Measurements from ENCODE around the gene CDK5RAP2. TPM values are rescaled to one million over a fixed set of nuclear protein-coding genes. Genes with fewer than 3 reads are reported as not detected.

Gene CDK5RAP2
- total RNA-seq, 1 experiment from 2014 or later = 56.4 TPM

GRCh38 chr9:120382453-120382852 lies 197.5 kb downstream of the CDK5RAP2 start:
- no peaks in the 10 kb centered on the region for H3K27me3 ChIP-seq (ENCODE audit: insufficient read depth, low read length)
- Mint-ChIP-seq H3K4me1 (peaks cover 21 to 25% of the 10 kb centered on the region in 2 experiments), H3K4me3 (no peak overlapping the region), H3K9me3 (peaks cover 14 to 15% of the 10 kb centered on the region in 2 experiments), H3K36me3 (ENCODE audit: insufficient read depth in 1 of 3, low read depth in 3 of 3) (peaks cover 7 to 27% (median 13%) of the 10 kb centered on the region in 3 experiments; a peak in 6 of 7 replicates), H3K27ac (no peak overlapping the region), H3K27me3 (ENCODE audit: low read depth) (peaks cover 2% of the 10 kb centered on the region; the same call in 1 of the 2 replicates)
- H3K4me1 ChIP-seq (ENCODE audit: insufficient read depth, low read length) = no peaks in the 10 kb centered on the region
- no peak overlapping the region for H2BK120ac ChIP-seq (ENCODE audit: low read depth, low read length, poor library complexity, severe bottlenecking)
- H4K8ac ChIP-seq (replicated peaks; ENCODE audit: insufficient read length, low read depth, low read length) = no peak overlapping the region
- no peak overlapping the region for H3K23ac ChIP-seq (ENCODE audit: insufficient read length, low read depth, low read length)
- DNase-seq = no peak
- no peak overlapping the region for H3K4me2 ChIP-seq (ENCODE audit: insufficient read depth, insufficient read length, low read length)
- H3K79me1 ChIP-seq (ENCODE audit: insufficient read depth, low read depth, low read length, poor library complexity, severe bottlenecking) = no peaks in the 10 kb centered on the region
- no peak overlapping the region for H2BK12ac ChIP-seq (ENCODE audit: insufficient read length, low read depth, low read length)
- H2BK5ac ChIP-seq (ENCODE audit: insufficient read length, low read length) = no peak overlapping the region
- no peak overlapping the region for H3K4ac ChIP-seq (ENCODE audit: low read depth, low read length)
- H2AFZ ChIP-seq (ENCODE audit: low read length) = no peak overlapping the region
- H3K79me2 ChIP-seq (ENCODE audit: insufficient read depth, low read length) = no peaks in the 10 kb centered on the region
- H3K56ac ChIP-seq (ENCODE audit: insufficient read length, low read depth, low read length) = no peak overlapping the region
- no peaks in the 10 kb centered on the region for H4K20me1 ChIP-seq (ENCODE audit: control insufficient read depth, insufficient read depth, insufficient read length)
- no peak overlapping the region for H3K9ac ChIP-seq (ENCODE audit: extremely low read depth, insufficient read length, low read length)
- no peak overlapping the region for H3K27ac ChIP-seq (ENCODE audit: insufficient read length, low read depth, low read length)
- no peak for TF ChIP-seq CTCF (conservative IDR thresholded peaks at IDR 0.05)
- H4K91ac ChIP-seq (ENCODE audit: insufficient read length, low read depth, low read length) = no peak overlapping the region
- no CpG with 5 or more reads among the region's 7 CpGs for WGBS (ENCODE audit: extremely low coverage, insufficient read length, low lambda C conversion rate)
- H3K18ac ChIP-seq (ENCODE audit: insufficient read length, low read depth, low read length) = no peak overlapping the region
- H2BK15ac ChIP-seq (ENCODE audit: low read depth, low read length) = no peak overlapping the region
- H4K5ac ChIP-seq (ENCODE audit: insufficient read length, low read depth, low read length) = no peak overlapping the region
- no peak overlapping the region for H2AK5ac ChIP-seq (ENCODE audit: insufficient read length, low read length)
- no peaks in the 10 kb centered on the region for H3K23me2 ChIP-seq (ENCODE audit: insufficient read length, low read depth, low read length, poor library complexity, severe bottlenecking)
- no peak overlapping the region for H3K14ac ChIP-seq (ENCODE audit: insufficient read depth, low read length)
- H2BK20ac ChIP-seq (ENCODE audit: low read depth, low read length, poor library complexity, severe bottlenecking) = no peak overlapping the region
- no peaks in the 10 kb centered on the region for H3K9me3 ChIP-seq (ENCODE audit: control insufficient read depth, low read depth, low read length)
- H3T11ph ChIP-seq (ENCODE audit: low read length) = no peak overlapping the region

All from H9 (cell line).